HS-27A (cell line): ENCODE measurements around the gene ERMP1.
"Not testable (repeated sequence)": the region's sequence is repeated elsewhere in the genome, so short reads cannot be mapped to it uniquely, and the experiment has no call there.

ENCODE experiments used
- DNase-seq: peaks from one replicate; pipeline ENCODE4 v3.0.0-alpha.2; 2012; ENCODE audit warnings: low read depth, missing footprints

ERMP1 gene

DNA sequence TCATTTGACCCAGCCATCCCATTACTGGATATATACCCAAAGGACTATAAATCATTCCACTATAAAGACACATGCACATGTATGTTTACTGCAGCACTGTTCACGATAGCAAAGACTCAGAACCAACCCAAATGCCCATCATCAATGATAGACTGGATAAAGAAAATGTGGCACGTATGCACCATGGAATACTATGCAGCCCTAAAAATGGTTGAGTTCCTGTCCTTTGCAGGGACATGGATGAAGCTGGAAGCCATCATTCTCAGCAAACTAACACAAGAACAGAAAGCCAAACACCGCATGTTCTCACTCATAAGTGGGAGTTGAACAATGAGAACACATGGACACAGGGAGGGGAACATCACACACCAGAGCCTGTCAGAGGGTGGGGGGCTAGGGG lies 49.5 kb downstream of the ERMP1 start:
- not testable (repeated sequence) for DNase-seq

DNA sequence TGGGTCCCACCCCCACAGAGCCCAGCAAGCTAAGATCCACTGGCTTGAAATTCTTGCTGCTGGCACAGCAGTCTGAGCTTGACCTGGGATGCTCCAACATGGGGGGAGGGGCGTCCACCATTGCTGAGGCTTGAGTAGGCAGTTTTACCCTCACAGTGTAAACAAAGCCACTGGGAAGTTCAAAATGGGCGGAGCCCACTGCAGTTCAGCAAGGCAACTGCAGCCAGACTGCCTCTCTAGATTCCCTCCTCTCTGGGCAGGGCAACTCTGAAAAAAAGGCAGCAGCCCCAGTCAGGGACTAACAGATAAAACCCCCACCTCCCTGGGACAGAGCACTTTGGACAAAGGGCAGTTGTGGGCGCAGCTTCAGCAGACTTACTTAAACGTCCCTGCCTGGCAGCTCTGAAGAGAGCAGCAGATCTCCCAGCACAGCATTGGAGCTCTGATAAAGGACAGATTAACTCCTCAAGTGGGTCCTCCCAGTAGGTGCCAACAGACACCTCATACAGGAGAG lies 53.2 kb downstream of the ERMP1 start:
- not testable (repeated sequence) for DNase-seq

DNA sequence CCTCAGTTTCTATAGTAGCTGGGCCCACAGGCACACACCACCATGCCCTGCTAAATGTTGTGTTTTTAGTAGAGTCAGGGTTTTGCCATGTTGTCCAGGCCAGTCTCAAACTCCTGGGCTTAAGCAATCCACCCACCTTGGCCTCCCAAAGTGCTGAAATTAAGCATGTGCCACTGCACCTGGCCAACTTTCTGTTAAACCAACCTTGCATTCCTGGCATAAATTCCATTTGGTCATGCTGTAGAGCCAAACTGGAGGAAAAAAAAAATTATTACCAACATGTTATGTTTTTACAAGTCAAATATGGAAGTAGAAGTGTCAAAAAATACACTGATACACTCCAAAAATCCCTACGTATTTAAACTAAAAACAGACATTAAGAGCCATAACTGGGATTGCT lies 54.1 kb downstream of the ERMP1 start:
- DNase-seq = no peak

DNA sequence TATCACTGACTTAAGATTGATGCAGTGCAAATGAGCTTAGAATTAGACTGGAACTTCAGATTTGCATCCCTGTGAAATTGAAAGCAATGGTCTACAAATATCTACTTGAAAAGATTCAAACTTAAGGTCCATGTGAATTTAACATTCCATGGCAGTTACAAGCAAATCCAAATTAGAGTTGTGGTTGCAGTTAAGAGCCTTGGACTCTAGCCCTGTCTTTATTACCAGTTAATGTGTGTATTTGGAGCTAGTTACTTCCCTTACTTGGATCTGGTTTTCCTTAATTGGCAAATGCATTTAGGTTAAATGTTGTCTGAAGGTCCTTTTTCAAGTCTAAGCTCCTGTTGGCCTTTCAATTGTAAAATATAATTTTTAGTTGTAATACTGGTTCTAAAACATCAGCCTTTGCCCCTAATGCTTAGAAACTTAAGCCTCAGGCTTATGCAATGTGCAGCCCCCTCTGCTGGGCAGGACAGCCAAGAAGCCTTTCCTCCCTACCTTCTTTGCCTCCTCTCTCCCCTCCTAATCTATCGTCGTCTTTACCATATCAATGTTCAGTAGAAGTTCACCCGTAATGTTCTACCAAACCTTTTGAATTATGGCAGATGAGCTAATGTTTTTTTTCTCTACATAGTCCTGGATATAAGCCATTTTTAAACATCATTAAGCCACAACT lies 59.5 kb downstream of the ERMP1 start:
- DNase-seq = no peak

DNA sequence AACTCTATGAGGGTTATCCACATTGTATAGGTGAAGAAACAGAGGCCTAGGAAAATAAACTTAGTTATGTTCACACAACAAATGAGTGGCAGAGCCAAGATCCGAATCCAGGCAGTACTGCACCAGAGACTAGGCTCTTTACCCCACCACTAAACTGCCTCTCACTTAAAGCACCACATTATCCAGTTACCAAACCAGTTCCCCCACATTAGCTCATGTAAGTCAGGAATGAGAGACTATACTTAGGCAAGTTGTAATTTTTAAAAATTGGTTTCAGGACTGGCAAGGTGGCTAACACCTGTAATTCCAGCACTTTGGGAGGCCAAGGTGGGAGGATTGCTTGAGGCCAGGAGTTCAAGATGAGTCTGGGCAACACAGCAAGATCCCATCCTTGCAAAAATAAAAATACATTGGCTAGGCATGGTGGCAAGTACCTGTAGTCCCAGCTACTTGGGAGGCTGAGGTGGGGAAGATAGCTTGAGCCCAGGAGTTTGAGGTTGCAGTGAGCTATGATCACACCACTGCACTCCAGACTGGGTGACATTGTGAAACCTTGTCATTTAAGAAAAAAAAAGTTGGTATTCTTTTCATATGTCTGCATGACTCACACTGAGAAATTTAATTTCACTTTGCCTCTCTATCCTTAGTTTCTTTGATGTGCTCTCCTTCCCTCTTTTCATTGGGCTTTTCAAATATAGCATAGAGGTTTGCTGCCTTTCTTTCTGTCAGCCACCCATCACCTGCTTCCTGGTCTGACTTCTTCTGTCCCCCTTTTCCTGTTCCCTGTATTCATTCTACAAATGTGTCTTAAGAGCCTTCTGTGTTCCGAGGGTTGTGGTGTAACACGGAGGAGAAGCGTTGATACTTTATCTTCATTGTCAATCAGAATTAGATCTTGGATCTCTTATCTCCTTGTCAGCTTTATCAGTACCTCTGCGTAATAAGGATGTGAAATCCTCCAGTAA lies 64.7 kb downstream of the ERMP1 start:
- no peak for DNase-seq

DNA sequence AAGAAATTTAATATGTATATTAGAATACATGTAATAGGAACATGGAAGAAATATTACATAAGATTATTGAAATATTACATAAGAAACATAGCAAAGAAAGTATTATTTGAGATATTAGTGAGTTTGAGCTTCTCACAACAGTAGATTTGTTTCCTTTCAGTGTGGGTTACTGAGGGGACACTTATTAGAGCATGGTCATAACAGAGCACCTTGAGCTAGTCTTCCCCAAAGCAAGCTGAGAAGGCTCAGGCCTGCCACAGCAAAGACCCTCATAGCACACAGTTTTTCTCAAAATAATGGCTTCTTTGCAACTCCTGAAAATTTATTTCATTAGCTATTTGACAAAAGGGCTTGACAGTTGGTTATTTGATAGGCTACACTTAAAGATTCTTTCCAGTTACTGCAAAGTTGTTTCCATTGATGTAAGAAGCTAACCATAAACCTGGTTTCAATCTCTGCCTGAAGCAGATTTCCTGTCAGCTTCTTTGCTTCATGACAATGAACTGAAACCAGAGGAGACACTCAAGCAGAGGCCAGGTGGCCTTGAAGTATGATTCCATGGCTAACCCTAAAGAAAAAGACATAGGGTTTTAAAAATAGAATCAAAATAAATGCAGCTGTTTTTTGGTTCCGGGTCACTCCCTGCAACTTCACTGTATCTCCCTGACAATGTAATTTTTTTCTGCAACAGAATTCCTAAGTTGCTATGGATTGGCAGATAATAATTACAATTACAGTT lies 68.6 kb downstream of the ERMP1 start:
- DNase-seq = no peak

DNA sequence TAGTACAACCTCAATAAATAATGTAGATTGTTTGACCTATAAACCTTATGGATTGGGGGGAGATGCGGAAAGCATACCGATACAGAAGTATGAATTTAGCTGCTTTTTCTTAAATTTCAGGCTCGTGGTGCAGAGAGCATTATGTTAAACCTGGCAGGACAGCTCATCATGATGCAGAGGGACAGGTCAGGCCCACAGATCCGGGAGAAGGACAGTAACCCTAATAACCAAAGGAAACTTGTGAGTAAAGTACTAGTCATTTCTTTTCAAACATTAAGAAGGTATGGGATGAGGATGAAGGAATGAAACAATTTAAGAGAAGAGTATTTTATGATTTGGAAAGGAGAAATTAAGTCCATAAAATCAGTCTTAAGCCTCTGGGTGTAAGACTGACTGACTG lies 70.5 kb downstream of the ERMP1 start:
- no peak for DNase-seq

DNA sequence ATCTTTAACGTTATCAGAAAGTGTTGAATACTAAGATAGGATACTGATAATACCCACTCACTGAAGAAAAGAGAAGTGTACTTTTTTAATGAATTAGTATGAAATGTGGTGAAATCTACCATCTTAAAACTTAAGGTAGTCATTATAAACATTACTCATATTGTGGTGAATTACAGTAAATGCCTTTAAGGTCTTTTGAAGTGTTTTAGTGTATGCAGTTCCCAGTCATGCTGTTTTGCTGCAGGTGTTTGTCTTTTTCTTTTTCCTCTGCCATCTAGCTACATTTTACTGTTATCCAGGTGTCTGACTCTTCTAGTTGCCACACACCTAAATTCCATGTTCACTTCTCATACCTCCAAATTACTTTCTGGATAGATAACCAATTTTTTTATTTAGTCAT lies 72.6 kb downstream of the ERMP1 start:
- DNase-seq = no peak

DNA sequence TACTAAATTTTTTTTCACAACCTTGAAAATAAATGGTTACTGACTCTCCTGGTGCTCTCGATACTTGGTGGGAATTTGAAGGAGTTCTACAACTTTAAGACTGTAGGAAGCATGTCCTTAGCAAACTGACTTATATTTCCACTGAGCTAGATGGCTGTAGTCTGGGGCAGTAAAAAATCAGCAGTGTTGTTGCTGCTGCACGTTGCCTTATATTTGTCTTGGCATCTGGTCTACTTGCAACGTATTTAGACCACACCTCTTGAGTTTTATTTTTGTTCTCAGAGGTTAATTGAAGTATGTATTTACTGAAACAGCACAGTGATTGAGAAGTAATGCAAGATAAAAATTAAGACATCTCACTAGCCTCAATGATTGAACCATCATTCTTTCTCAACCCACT lies 76.3 kb downstream of the ERMP1 start:
- no peak for DNase-seq

DNA sequence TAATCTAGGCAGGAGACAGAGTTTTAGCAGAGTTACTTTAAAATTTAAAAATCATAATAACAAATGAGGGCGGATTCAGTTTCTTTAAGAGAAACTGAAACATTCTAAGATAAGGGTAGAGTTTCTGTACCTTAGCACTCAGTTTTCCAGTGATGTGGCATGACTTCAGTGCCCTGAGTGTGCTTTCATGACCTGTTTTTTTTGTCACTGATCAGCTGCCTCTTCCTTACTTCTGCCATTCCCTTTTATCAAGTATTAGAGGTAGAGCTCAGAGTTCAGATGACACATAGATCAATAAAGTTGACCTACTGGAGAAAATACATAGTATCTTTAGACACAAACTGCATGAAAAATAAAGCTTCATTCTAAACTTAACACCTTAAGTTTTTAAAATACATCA lies 82.3 kb downstream of the ERMP1 start:
- DNase-seq = no peak

DNA sequence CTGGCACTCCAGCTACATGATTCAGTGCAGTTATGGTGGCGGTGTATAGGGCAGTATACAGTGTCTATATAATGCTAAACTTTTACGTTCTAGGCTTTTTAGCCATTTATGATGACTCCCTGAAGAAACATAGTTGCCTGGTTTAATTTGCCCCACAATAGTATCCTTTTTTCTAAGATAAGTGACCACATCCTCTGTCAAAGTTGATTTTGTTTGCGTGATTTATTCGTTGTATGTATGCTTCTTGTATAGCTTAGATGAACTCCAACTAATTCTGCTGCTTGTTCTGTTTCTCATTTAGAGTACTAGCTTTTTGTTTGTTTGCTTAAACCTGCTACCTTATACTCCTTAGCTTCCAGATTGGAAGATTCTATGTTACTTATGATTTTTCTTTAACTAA lies 83.6 kb downstream of the ERMP1 start:
- no peak for DNase-seq

DNA sequence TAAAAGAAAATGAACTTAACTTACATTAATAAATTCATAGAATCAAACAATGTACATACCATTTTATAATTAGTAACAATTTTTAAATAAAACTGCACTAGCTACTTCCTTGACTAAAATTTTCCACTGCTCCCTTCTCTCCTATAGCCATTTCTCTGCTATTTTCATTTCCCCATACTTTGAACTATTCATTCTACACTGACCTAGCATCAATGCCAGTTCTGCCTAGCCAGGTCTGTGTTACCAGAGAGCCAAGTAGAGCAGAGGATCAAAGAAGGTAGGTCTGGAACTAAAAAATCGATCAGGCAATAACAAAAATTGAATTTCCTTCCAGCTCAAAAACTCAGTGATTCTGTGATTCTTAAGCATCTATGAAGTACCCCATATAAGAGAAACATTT lies 84.5 kb downstream of the ERMP1 start:
- DNase-seq = no peak

DNA sequence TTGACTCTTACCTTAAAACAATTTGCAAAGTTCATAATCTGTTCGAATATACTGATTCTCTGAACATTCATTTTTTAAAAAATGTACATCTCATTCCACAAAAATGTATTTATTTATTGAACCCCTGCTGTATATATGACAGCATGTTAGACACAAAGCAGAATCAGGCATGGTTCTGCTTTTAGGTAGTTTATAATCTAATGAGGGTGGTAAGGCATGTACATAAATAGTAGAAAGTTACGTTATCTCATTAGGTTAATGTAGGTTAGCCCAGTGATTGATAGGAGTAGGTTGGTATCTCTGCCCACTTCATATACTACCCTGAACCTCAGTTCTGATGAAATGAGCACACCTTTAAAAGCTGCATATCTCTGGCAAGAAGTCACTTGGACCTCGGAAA lies 89.8 kb downstream of the ERMP1 start:
- no peak for DNase-seq

DNA sequence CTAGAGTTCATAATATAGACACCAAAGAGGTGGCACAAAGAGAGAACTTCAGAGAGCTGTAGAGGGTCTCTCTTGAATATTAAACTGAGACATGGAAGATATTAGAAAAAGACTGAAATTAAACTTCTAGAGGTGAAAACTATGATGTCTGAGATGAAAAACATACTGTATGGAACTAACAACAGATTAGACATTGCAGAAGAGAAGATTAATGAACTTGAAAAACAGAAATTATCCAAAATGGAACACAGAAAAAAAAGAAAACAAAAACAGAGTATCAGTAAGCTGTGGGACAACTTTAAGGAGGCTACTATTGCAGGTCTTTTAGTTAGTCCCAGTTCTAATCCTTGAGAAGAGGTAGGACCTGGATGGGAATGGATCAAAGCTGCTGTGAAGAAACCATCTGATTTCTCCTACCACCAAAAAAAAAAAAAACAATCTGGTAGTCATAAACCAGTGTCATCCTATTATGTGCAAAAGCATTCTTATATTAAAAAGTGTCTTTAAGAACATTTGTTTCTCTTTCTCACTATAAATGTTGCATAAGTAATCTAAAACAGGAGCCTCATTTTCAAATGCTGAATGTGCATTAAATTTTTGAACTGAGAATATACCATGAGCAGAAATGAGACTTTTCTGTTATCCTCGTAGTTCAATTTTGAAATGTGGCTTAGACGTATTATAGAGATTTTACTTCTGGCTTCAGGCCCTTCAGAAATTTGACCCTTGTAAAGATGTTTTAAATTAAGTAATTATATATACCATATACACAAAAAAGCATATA lies 96.2 kb downstream of the ERMP1 start:
- no peak for DNase-seq

DNA sequence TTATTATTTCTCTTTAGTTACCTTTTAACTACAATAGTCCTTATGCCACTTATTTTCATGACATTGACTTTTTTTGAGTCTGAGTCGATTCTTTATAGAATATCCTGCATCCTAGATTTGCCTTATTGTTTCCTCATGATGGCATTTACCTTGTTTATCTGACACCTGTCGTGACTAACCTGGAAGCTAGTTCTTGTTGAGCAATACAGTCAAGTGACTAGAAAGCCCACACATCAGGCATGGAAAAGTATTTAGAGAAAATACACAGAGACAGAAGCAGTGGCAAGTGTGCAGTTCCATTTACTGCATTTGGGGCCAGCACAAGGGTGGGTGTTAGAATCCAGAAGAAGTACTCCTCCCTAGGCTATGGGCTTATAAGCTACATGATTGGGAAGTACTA lies 97.8 kb downstream of the ERMP1 start:
- DNase-seq = no peak
